NCI-H2029 treated with DMSO at 0.1 percent for 48 hours (cell line): Measurements from ENCODE around the gene XYLT1.
"Not testable (repeated sequence)": the region's sequence is repeated elsewhere in the genome, so short reads cannot be mapped to it uniquely, and the experiment has no call there.

Experiments
- DNase-seq: peaks from one replicate; lab custom pipeline; 2025; lab: John Stamatoyannopoulos, UW

XYLT1 gene

DNA sequence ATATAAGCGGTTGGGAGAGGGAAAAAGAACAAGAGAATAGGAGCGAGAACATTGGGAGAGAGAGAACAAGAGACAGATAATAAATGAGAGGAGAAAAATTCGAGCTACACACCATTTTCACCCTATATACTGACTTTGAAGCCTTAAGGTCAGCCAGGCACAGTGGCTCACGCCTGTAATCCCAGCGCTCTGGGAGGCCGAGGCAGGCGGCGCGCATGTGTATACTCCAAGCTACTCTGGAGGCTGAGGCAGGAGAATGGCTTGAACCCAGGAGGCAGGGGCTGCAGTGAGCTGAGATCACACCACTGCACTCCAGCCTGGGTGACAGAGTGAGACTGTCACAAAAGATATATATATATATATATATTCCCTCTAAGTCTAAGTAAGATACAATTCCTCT is 164.5 kb downstream of the XYLT1 start:
- DNase-seq = not testable (repeated sequence)

DNA sequence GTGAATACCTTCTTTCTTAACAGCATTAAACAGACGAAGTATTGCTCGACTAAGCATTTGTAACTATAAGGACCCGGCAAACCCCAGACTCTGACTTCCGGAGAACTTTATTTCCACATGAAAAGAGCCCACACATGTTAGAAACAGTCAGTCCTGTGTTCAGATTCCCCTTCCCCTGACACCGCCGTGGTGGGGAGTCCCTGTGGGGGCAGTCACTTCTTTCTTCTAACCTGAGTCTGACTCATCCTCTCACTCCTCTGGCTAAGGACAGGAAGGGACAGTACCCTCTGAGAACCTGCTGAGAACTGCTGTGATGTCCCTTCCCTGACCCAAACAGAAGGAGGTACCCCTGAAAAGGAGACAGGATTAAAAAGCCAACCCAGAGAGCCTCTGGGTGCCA is 165.1 kb downstream of the XYLT1 start:
- DNase-seq = no peak

DNA sequence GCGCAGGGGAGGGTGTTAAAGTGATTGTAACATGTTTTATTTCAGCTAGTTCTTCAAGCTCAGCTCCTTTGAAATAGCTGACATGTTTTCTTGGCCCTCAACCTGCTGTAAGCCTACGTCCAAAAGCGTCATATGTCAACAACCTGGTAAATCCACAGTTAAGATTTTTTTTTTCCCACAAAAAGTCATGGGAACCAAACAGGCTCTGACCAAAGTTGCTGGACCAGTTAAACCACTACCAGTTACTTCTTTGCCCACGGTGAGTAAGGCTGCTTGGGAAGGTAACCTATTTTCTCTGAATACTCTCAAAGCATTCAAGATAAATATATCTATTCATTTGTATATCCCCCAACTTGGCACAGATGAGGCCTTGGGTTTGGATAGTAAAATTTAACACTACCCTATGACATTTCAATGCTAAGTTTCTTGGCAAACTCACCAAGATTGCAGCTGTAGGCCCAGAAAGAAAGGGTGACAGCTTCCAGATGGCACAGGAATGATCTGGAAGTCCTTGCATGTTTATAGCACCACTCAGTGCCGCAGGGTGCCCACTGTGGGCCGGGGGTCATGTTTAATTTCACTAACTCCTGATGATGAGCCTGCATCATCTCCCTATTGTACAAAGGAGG is 166.2 kb downstream of the XYLT1 start:
- no peak for DNase-seq

DNA sequence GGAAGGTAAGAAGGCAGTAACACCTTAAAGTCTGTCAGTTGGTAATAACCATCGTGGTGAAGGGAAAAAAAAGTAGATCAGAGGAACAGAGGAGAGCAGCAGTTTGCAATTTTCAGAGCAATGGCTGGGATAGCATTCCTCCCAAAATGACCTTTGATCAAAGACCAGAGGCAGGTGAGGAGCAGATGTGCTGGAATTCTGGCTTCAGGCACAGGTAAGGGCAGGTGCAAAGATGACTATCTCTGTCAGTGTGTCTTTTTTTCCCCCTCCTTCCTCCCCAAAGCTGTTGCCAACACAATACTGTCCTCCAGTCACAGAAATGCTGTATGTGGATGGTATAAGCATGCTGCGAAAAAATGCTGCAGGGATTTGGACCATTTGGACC is 166.7 kb downstream of the XYLT1 start:
- no peak for DNase-seq

DNA sequence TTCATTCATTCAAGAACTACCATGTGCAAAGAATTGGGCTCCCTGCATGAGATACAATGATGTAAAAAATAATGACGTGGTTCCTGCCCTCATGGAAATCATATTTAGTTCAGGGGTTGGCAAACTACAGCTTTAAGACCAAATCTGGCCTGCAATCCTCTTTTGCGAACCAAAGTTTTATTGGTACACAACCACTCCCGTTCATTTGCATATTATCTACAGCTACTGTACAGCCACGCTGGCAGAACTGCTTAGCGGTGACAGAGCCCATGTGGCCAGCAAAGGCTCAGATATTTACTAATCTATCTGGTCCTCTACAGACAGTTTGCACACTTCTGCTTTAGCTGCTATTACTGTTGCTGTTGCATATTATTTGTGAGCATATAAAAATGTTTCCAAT is 167.7 kb downstream of the XYLT1 start:
- DNase-seq = no peak

DNA sequence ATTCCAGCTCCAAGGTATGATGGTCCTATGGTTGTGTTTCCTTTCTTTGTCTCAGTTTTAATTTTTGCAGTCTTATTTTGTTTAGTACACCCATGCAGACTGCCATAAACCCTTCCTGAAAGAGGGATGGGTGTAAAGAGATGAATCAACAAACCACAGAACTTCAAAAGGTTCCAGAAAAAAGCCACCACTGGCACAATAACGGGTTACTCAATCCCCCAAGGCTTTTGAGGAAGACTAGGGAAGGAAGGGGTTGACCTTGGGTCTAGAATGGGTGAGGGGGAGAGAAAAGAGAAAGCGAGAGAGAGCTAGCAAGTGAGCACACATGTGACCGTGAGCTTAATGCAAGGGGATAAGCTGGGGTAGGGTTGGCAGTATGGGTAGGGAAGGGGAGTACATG is 168.1 kb downstream of the XYLT1 start:
- no peak for DNase-seq

DNA sequence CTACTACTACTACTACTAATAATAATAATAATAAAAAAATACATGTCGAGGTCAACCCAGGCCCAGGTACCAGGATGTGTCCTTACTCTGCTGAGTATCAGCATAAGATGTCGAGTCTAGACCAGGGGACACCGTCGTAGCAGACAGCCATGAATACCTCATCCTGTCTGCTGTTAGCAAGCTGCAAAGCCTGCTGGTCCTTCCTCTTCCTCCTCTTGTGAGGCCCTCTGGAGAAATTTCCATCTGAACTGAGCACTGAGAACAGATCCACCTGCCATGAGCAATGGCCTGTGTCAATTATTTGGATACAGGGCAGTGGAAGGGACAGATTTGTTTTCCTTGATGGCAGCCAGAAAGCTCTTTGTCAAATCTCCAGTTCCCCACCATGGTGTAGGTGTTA is 168.5 kb downstream of the XYLT1 start:
- no peak for DNase-seq

DNA sequence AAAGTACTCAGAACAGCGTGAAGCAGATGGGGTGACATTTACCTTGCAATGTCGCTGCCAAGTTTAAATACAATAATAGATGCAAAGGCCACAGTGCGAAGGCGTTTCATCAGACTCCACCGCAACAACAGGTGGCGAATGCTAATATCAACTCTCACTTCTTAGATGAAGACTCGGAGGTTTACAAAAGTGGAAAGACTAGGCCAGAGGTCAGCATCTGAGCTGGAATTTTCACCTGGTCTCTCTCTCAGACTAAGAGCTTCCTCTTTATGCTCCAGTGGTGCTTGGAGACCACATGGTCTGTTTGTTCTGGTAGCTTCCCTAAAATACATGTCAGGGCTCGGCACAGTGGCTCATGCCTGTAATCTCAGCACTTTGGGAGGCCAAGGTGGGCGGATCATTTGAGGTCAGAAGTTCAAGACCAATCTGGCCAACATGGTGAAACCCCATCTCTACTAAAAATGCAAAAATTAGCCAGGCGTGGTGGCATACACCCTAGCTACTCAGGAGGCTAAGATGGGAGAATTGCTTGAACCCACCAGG is 169.1 kb downstream of the XYLT1 start:
- no peak for DNase-seq

DNA sequence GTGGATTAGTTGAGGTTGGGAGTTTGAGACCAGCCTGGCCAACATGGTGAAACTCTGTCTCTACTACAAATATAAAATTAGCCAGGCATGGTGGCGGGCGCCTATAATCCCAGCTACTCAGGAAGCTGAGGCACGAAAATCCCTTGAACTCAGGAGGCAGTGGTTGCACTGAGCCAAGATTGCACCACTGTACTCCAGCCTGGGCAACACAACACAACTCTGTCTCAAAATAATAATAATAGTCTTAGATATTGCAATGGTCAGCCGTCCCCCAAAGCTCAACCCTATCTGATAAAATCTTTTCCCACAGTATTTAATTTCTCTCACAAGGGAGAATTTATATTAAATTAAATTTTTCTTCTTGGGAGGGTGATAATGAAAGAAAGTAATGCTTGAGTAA is 169.6 kb downstream of the XYLT1 start:
- DNase-seq = no peak

DNA sequence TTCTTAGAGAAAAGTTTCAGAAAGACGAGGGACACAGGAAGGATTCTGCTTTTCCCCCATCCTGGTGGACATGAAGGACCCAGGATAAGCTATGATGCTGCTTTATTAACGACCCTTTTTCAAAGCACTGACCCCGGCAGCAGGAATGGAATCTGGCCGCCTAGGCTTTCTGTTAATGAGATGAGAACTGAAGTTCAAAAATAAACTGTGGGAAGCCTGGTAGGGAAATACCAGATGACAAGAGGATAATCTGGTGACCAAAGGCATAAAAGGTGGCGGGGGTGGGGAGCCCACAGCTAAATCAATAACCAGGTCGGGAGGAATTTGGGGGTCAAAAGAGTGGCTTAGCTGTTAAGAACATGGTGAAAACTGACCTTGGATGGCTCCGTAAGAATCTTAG is 171.0 kb downstream of the XYLT1 start:
- no peak for DNase-seq

DNA sequence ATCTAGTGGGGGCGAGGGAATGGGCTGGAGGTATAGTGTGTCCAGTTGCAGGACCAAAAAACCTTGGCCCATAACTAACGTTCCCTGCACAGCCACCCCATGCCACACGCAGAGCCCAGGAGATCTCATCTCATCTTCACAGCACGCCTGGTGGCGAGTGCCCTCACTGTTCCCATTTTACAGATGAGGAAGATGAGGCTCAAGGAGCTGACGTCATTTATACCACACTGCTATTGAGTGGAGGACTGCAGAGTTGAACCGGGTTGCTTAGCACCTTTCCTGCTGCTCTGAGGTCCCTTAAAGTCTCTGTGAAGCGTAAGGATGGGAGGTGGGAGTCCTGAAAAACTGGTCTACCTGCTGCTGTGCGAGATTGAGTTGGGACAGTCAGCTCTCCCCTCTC is 172.5 kb downstream of the XYLT1 start:
- no peak for DNase-seq

DNA sequence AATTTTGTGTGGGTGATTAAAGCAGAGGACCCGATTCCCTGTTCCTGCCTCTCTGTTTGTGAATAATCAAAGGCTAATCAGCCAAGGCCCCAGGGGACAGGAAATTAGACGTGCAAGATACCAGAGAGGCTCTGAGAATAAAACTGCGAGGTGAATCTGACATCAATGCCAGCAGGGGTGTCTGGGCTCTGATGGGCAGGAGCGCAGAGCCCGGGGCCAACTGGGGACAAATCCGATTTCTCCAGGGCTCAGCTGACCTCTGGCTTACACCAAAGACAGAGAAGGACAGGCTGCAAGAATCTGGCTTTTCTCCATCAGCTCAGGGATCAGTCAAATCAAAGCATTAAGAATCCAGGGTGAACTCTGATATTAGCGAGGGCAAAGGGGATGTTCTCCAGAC is 174.3 kb downstream of the XYLT1 start:
- no peak for DNase-seq

DNA sequence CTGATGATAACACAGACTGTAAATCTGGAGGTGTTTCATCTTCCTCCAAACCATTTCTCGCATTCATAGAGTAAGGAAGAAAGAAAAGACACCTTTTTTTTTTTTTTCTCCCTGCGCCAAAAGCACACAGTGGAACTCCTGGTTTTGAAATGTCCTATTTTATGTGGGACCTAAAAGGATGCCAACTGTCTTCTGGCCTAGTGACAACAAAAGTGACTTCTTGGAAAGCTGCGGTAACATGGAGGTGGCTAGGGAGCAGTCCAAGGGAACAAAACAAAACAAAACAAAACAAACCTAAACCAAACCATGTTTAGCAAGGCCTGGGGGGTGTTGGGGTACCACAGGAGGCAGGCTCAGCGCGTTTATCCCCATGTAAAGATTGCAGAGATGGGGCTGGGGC is 174.8 kb downstream of the XYLT1 start:
- no peak for DNase-seq

DNA sequence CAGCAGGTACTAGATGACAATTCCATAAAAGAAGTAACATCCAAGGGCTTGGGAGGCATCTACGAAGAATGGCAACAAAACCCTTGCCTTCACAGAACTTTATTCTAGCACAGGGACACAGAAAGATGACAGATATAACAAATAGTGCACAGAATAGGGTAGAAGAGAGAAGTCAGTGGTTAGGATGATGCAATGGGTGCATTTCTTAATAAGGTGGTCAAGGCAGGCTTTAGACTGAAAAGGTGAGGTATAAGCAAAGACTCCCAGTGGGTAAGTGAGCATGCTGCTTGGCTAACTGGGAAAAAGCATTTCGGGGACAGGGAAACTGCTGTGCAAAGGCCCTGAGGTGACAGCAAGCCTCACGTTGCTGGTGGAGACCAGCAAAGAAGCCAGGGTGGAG is 175.9 kb downstream of the XYLT1 start:
- no peak for DNase-seq

DNA sequence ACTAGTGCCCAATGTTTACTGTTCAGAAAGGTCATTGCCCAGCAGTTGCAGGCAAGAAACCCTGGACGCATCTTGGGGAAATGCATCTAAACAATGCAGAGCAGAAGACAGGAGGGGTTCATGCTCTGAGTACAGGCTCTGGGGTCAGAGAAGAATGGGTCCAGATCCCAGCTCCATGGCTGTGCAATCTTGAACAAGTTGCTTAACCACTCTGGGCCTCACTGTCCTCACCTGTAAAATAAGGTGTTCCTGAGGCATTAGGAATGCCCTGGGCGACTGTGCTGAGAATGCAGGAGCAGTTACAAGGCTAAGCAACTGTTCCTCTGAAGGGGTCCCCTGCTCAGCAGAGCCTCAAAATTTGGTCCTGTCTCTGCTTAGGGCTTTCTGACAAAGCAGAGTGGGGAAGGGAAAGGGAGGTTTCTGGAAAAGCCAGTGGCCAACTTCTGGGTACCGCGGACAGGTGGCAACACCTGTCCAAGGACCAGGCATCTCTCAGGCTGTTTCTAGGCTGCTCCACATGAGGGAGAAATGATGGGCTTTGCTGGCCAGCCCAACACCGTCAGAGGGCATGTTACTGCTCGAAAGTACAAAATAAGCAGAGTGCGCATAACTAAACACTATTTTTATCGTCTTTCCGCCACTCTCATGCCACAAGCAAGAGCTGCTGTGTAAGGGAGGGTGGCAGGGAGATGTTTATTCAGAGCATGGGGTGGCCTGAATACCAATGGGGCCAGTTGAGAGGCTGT is 176.8 kb downstream of the XYLT1 start:
- DNase-seq = no peak

DNA sequence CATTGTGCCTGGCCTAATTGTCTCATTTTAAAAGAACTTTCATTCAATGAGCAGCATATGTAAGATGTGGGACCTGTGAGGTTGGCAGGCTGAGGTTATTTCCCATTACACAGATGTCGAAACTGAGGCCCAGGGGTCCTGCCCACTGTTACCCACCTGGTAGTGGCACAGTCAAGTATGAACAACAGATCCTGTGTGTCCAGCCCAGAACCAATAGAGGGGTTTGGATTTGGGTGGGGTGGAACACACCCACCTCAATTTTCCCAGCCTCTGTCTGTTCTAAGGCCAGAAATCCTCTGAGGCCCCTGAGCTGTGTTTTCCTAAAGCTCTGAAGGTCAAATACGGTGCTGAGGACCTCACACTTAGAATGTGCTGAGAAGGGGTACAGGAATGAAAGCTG is 179.5 kb downstream of the XYLT1 start:
- no peak for DNase-seq

DNA sequence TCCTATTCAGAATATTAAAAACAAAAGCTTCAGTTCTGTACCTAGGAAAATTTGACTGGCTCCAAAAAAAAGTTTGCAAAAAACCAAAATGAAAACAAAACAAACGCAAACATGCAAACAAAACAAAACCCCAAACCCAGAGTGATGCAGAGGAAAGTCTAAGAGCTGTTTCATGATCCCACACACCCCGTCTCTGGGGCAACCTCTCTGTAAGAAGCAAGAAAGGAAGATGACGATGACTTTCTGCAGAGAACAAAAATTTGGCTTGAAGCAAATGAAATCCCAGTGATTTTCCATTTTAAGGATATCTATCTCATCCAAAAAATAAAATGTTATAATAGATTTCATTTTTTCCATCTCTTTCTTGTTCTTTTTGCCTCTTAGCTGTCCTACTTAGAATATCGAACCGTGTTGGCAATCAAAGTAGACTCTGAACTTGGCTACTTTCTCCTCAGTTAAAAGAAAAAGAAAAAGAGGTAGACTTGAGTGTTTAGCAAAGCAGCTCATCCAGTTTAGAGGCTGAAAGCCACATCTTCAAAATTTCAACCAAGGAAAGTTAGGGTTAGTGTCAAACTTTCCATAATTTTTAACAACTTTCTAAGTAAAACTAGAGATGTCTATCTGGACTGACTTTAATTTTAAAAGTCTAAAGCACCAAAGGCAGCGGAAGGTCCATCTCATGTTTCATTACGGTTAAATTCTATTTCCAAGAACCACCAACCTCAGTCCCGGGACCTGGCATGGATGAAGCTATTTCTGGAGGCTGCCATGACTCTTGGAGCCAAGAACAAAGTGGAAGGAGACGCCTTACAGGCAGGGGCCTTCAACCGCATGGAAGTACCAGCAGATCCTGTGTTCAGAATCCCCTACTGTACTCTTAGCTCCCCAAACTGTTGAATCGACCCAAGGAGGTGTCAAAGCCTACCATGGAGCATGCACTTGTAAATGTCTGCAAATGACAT is 180.8 kb downstream of the XYLT1 start:
- no peak for DNase-seq

DNA sequence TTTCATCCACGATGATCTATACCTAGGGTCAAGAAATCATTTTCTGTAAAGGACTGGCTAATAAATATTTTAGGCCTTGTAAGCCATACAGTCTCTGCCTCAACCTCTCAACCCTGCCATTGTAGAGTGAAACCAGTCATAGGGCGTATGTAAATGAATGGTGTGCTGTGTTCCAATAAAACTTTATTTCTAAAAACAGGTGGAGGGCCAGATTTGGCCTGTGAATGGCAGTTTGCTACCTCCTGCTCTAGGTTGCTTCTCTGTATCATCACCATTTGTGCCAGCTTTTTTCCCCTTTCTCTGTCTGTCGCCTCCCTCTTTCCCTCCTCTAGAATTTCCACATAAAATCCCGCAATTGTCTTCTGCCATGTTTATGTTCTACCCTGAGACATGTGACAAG is 181.7 kb downstream of the XYLT1 start:
- no peak for DNase-seq

DNA sequence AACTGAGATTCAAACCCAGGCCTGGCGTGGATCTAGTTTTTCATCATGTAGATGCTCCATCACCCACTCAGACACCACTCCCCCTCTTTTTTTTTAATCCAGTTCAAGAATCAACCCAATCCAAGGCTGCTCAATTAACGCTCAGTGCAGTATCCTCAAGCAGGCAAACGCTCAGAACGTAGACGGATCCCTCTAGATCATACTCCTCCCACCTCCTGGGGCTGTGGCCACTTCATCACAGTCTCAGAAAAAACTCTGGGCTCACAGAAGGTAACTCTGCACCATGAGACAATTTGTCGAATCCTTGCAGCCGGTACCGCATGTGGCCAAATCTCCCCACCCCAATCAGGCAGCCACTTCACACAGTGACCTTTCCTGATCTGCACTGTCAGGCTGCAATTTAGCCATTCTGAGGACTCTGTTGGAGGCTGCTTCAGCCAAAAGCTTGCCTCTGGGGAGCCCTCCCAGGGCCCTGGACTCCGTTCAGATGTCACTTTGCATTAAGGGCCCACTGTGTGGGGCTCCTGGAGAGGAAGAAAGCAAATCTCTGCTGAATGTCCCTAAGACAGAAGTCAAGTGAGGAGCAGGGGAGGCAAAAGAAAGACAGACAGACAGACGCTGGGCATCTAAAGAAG is 183.5 kb downstream of the XYLT1 start:
- no peak for DNase-seq

DNA sequence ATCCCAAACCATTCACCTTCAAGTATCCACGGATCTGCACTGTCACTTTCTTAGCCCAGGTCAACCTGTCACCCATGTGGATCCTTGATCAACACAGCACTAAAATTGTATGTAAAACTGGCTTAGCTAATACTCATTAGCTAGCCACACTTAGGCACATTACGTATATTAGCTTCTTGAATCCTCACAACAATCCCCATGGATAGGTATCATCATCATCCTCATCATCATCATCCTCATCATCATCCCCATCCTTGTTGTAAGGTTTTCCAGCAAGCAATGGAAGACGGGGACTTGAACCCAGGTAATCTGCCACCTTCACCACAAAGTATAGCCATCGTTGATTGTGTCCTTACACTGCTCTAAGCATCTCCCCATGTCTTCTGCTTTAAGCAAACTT is 184.3 kb downstream of the XYLT1 start:
- no peak for DNase-seq

DNA sequence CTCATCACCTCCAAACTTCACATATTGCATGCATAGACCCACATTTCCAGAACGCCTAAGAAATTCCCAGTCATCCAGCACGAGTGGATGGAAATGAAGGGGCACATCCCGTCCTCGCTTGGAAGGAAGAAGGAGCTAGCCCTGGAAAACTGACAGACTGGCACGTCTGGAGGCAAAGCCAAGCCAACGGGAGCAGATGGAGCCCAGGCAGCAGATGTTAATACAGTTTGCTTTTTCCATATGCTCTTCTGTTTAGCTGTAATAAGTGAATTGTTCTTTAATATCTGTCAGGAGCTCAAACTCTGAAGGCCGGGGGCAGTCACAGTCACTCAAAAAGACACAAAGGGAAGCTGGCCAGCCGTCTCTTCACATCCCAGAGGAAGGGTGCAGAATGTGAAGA is 187.7 kb downstream of the XYLT1 start:
- DNase-seq = no peak

DNA sequence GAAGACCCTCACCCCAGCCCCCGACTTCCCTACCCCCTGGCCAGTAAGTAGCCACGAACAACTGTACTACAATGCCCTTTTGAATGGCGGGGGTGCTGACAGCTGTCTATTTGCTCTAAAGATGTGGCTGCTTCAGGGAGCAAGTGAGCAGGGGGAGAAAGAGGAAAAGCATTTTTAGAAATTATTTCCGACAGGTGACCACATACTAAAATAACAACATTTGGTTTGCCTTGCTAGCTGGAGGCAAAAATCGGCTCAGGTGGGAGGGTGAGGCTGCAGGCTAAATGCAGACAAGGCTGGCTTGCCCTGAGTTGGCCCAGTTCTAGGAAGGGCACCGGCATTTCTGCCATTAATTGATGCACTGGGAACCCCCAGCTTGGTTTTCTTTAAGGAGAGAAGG is 188.5 kb downstream of the XYLT1 start:
- no peak for DNase-seq
